Head of caudate nucleus (tissue), 42 donors: ENCODE results near the gene NSMCE1.
A peak's percentile ranks its signal among the peaks of the same experiment; 100 is the strongest.
"Not testable (repeated sequence)": the region's sequence is repeated elsewhere in the genome, so short reads cannot be mapped to it uniquely, and the experiment has no call there.

Experiments
- DNase-seq, 42 donors: peaks; one replicate each; pipeline versions ENCODE4 v3.0.0 to v3.0.0-alpha.2; 2020 to 2021; ENCODE audit warnings: mixed read lengths in 7 of 42
- intact Hi-C: fragments of 100-400 bp; cut with DNase I; formaldehyde crosslinking; loops from one replicate; pipeline ENCODE4 v1.15.0; 2022

Gene NSMCE1

GRCh38 chr16:27274424-27274874 is 5.9 kb upstream of the NSMCE1 start:
- peak in 1 of 42 donors; percentile 17 for DNase-seq
- intact Hi-C loops, result not testable (repeated sequence)

- intact Hi-C loops, result no loop called here
Observed at GRCh38 chr16:27273670-27274423, 5.3 kb upstream of the NSMCE1 start.

GRCh38 chr16:27273330-27273669 is 4.7 kb upstream of the NSMCE1 start:
- DNase-seq, result peak in 1 of 42 donors; percentile 12

More at GRCh38 chr16:27273670-27274423, 5.3 kb upstream of the NSMCE1 start:
- DNase-seq, result peak in 1 of 42 donors; percentile 33

GRCh38 chr16:27272697-27273096 is 4.1 kb upstream of the NSMCE1 start:
- DNase-seq, intact Hi-C loops: not testable (repeated sequence)

More at GRCh38 chr16:27273330-27273669, 4.7 kb upstream of the NSMCE1 start:
- intact Hi-C loops, result no loop called here

- intact Hi-C loops, result no loop called here
- peak in 1 of 42 donors; percentile 17 for DNase-seq
Observed at GRCh38 chr16:27272076-27272475, 3.5 kb upstream of the NSMCE1 start.

GRCh38 chr16:27270349-27270748 is 1.8 kb upstream of the NSMCE1 start:
- DNase-seq, result no peak
- intact Hi-C loops, result no loop called here

- intact Hi-C loops, result no loop called here
- DNase-seq, result no peak
Observed at GRCh38 chr16:27269300-27270150, 953 bp upstream of the NSMCE1 start.

GRCh38 chr16:27267037-27267677 is 1.4 kb downstream of the NSMCE1 start:
- DNase-seq, result no peak
- intact Hi-C loops, result no loop called here

GRCh38 chr16:27265982-27266381 is 2.6 kb downstream of the NSMCE1 start:
- intact Hi-C loops, result no loop called here
- DNase-seq, result no peak

GRCh38 chr16:27264151-27264550 is 4.4 kb downstream of the NSMCE1 start:
- intact Hi-C loops, result no loop called here
- DNase-seq, result no peak

- intact Hi-C loops, DNase-seq: not testable (repeated sequence)
Observed at GRCh38 chr16:27262904-27263423, 5.6 kb downstream of the NSMCE1 start.

- no peak for DNase-seq
- intact Hi-C loops, result no loop called here
Observed at GRCh38 chr16:27259710-27260109, 8.9 kb downstream of the NSMCE1 start.

- DNase-seq, result no peak
- intact Hi-C loops, result no loop called here
Observed at GRCh38 chr16:27258241-27258734, 10.3 kb downstream of the NSMCE1 start.

- intact Hi-C loops, result no loop called here
Observed at GRCh38 chr16:27257271-27257670, 11.3 kb downstream of the NSMCE1 start.

GRCh38 chr16:27256861-27257260 is 11.7 kb downstream of the NSMCE1 start:
- no peak for DNase-seq
- intact Hi-C loops, result no loop called here

More at GRCh38 chr16:27257271-27257670, 11.3 kb downstream of the NSMCE1 start:
- DNase-seq, result no peak

GRCh38 chr16:27254262-27254811 is 14.2 kb downstream of the NSMCE1 start:
- intact Hi-C loops, result no loop called here
- no peak for DNase-seq

GRCh38 chr16:27253526-27253930 is 15.0 kb downstream of the NSMCE1 start:
- intact Hi-C loops, result no loop called here
- no peak for DNase-seq

GRCh38 chr16:27252206-27252585 is 16.4 kb downstream of the NSMCE1 start:
- DNase-seq, result no peak

More at GRCh38 chr16:27252206-27252585, 16.4 kb downstream of the NSMCE1 start:
- intact Hi-C loops, result no loop called here
